ENCODE results near the gene ADTRP. TPM values are rescaled to one million over a fixed set of nuclear protein-coding genes. Genes with fewer than 3 reads are reported as not detected.

ADTRP gene, protein sequence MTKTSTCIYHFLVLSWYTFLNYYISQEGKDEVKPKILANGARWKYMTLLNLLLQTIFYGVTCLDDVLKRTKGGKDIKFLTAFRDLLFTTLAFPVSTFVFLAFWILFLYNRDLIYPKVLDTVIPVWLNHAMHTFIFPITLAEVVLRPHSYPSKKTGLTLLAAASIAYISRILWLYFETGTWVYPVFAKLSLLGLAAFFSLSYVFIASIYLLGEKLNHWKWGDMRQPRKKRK
- polyA plus RNA-seq (ENCODE audit: insufficient read length in 3 of 3): 1 to 10 TPM; 1.7 to 3.1 (median 2.9) TPM
- long read RNA-seq, donor 1: 0 reads
- long read RNA-seq, donor 2, partial matches to known transcripts: 0 of 4 reads
- long read RNA-seq, donor 2, other reads (novel, unspliced or antisense): 0 of 4 reads
- long read RNA-seq, donor 3: 0 reads
- long read RNA-seq, donor 4, partial matches to known transcripts: 0 of 1 reads
- long read RNA-seq, donor 4, other reads (novel, unspliced or antisense): 0 of 1 reads
- long read RNA-seq, donor 5: 0 reads
- long read RNA-seq, donor 6: 0 reads
- long read RNA-seq, donor 7, partial matches to known transcripts: 0 of 2 reads
- long read RNA-seq, donor 7, other reads (novel, unspliced or antisense): 0 of 2 reads
- long read RNA-seq, donor 8: 0 reads
- long read RNA-seq, donor 9: 0 reads
- long read RNA-seq, donor 10, partial matches to known transcripts: 0 of 1 reads
- long read RNA-seq, donor 10, other reads (novel, unspliced or antisense): 0 of 1 reads
- long read RNA-seq, donor 11, partial matches to known transcripts: 0 of 1 reads
- long read RNA-seq, donor 11, other reads (novel, unspliced or antisense): 0 of 1 reads
- long read RNA-seq, donor 12: 0 reads
- long read RNA-seq, donor 13: 0 reads
- long read RNA-seq, donor 14: 0 reads
- long read RNA-seq, donor 15, partial matches to known transcripts: 0 of 3 reads
- long read RNA-seq, donor 15, other reads (novel, unspliced or antisense): 0 of 3 reads
- long read RNA-seq, donor 16: 0 reads

- DNase-seq: no peak
These were observed at the start of gene ADTRP for GRCh38 chr6:11778648-11779328. Gene ADTRP (minus strand): TSS chr6:11778803. CDS start chr6:11778759, 44 bp downstream.

DNA sequence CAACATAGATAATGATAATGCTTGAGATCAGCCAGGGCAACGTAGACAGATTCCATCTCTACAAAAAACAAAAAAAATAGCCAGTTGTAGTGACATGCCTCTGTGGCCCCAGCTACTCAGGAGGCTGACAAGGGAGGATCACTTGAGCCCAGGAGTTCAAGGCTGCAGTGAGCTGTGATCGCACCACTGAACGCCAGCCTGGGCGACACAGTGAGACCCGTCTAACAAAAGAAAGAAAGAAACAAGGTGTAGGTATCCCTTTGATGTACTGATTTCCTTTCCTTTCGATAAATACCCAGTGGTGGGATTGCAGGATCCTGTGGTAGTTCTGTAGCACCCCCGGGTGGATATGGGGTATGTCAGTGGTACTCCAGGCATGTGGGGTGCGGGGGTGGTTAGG is 48.2 kb upstream of the ADTRP start:
- no peak for DNase-seq

DNA sequence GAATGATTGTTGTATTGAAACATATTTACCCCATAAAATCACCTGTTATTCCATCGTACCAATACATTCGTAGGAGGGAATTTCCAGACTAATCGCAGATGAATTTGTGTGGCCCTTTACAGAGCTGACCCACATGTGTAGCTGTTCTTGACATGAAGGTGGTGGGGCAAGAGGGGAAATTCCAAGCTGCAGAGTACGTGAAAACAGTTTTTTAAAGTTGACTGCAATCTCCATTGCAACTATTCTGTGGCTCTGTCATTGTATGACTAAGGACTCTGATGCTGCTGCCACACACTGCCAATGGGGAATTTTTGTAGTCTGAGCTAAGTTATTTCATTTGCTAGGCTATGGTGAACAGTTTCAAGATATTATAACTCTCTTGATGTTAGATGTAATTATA is 46.4 kb upstream of the ADTRP start:
- no peak for DNase-seq

DNA sequence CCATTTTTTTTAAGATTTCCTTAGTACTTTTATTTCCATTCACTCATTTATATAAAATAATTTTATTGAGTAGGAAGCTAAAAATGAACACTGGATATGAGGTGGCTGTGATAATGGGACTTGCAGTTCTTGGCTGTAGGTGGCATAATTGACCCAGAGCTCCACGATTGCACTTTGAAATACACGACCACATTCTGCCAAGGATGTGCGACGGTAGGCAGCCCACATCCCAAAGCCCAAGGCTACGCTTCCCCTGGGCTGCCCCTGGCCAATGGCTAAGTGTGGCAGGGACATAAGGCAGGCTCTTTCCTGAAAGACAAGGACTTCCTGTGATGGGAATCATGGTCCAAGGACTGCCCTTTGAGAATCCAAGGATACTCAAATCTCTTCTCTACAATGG is 43.7 kb upstream of the ADTRP start:
- no peak for DNase-seq

DNA sequence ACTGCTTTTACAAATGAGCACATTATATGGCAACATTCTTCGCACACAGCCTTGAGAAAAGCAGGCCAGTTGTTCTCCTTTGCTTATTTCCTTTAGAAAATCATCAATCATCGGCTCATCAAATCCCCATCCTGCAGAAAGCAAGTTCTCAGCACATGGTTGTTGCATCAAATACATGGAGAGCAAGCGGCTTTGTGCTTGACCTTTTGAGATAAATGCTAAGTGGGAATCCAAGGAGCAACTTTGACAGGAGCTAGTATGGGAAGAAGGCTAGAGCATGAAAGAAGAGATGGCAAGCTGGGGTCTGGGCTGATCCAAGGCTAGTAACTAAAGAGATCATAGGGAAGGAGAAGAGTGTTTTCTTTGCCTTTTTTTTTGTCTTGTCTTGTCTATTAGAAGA is 43.2 kb upstream of the ADTRP start:
- DNase-seq: no peak

DNA sequence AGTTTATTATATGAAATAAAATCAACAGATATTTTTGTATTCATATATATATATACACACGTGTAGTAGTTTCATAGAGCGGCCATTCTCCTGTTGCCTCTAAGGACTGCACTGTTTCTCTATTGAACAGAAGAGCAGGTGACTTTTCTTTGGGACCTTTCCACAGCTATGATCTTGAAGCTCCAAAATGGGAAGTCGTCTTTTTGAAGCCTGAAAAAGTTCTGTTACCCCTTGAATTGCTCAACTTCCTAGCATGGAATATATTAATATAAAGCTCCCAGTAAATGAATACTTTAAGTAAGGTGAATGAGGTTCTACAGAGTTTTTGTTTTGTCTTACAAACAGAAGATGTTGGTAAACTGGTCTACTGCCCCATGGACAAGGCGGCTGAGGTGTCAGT is 42.2 kb upstream of the ADTRP start:
- DNase-seq: no peak

GRCh38 chr6:11819486-11819885 is 40.9 kb upstream of the ADTRP start:
- DNase-seq: no peak

DNA sequence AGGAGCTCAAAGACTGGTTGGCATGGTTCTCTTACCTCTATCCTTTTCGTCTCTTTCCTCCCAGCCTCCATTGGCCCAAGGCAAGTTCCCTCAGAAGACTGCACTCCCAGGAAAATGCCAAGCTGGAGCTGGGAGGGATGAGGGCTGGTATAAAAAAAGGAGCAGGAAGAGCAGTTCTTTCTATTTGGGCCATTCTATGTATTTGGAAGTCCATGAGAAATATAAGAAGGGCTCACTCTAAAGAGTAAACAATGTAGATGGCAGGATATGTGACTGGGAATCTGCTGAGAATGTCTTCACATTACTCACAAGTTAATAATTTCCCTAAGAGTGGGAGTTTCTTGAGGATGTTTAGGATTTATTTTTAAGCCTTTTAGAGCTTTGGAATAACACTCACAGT is 36.6 kb upstream of the ADTRP start:
- no peak for DNase-seq

DNA sequence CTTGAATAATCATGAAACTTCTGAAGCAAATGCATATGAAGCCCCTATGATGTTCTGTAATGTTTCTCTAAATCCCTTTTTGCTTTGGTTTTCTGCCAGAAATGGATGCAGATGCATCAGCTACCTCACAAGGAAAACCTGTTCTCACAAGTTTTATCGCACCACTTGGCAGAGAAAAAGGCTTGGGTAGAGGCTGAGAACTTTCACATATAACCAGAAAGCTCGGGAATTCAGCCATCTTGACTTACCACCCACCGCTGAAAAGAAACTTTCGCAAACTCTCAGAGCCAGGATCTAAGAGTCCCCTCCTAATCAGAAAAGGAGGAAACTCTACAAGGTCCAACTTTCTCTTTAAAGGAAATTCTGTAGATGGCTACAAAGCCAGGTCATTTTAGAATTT is 36.2 kb upstream of the ADTRP start:
- no peak for DNase-seq

- DNase-seq: no peak
These were observed 35.5 kb upstream of the ADTRP start for GRCh38 chr6:11814106-11814505.

DNA sequence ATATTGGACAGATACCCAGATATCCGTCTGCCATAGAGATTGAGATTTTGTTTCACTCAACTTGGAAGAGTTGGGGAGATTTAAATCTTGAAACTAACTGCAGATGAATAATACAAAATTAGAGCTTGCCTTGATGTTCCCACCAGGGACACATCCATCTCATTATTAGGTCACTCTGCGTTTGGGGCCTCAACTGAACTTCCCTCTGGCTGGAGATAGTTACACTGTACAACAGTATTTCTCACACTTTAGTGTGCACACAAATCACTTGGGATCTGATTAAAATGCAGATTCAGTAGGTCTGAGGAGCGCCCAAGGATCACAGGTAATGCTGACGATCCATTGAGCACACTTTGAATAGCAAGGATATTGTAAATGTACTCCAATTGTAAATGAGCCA is 35.0 kb upstream of the ADTRP start:
- no peak for DNase-seq

DNA sequence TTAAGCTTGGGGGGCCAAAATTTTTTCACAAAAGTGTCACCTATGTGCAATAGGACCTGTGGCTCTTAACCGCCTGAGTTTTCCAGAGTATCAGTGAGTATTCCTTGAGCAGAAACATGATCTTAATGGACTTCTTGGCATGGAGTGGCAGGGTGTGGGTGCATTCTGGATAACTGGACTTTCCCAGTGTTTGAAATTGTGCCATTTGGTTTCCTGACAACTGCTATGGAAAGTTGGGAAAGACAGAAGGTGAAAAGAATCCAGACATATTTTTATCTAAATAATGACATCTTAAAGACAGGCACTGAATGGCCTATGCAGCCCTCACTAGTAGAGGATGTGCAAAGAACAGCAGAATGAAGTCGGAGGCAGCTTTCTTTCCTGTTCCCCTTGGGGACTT is 34.3 kb upstream of the ADTRP start:
- no peak for DNase-seq

GRCh38 chr6:11812439-11812838 is 33.8 kb upstream of the ADTRP start:
- no peak for DNase-seq

- no peak for DNase-seq
These were observed 33.2 kb upstream of the ADTRP start for GRCh38 chr6:11811644-11812264.

DNA sequence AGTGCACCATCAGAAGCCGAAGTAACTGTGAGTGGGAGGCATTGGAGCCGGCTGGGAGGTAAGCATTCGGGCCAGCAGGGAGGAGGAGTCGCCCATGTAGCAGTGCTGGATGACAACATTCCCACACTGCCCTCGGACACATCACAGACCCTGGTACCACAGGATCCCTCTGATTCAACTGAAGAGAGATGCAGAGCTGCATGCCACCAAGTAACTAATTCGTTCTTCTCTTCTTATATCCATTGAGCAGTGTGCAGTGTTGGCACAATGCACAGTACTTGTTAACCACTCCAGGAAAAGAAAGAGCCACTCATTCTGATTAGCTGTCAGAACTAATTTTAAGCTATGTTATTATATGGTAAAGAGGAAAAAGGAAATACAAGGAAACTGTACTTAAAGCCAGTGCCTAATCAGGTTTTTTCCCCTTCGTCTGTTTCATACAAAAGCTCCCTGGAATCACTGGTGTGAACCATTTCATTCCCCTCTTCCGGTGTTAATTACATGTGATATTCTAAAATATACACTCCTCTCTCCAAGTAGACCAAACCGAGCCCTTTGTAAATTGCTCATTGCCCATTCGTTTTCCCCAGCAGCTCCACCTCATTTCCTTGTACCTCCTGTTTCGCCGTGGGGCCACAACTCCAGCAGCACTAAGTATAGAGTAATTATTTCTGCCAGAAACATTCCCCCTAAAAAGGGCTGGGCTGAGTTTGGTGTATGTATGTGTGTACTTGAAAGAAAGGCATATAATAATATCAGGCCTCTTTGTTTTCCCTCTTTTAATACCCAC is 32.4 kb upstream of the ADTRP start:
- DNase-seq: no peak

DNA sequence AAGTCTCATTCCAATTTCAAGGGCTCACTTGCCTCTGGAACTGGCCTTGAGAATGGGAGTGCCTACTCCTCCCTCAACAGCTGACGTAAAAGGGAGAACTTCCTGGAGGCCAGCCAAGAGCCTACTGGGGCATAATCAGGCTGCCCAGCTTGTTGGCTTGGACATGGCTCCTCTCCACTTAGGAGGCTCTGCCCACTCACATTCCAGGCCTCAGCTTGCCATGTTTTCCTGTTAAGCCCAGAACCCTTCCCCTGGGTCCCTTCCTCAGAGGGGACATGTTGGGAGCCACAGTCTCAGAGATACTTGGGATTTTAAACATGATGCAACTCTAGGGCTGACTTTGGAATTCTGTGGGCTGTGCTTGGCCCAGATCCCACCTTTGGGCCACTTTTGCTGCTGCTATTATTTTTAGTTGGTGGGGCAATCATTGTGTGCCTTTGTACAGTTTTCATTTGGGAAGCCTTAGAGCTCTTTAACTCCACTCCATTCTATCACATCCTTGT is 31.5 kb upstream of the ADTRP start:
- no peak for DNase-seq

DNA sequence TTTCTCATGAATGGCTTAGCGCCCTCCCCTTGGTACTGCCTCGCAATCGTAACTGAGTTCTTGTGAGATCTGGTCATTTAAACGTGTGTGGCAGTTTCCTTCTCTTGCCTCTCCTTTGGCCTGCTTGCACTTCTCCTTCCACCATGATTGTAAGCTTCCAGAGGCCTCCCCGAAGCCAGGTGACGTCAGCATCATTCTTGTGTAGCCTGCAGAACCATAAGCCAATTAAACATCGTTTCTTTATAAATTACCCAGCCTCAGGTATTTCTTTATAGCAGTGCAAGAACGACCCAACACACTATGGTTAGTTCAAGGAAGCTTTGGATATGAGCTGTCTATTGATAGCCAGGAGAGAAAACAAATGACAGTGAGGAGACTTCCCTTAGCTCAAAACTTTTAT is 29.5 kb upstream of the ADTRP start:
- no peak for DNase-seq

DNA sequence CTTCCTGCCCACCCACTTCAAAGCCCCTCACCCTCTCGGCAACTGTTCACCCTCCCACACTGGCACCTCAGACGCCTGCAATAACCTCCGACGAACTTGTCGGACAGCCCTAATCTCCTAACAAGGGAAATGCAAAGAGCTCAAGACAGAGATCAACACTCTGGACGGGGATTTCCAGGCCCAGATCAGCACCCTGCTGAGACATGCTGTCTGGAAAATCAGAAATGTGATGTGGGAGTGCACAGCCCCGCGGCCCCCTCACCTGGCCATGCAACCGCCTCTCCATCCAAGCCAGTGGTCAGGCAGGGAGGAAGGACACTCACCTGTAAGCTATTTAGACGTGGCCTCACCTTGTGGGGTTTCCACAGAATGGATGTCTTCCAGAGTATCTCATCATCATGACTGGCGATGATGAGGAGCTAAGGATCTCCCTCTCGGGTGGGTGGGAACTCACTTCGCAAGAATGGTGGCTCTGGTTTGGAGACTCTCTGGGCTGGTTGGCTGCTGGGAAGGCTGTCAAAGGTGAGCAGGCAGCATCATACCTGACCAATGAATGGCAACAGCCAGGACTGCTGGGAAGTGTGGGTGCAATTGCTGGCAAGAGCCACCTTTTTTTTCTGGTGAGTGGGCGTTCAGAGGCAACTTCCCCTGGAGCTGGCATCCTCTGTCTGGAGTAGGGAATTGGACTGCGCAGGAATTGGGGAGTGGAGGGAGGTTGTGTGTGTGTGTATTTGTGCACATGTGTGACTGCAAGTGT is 28.1 kb upstream of the ADTRP start:
- DNase-seq: no peak

GRCh38 chr6:11805259-11806053 is 26.9 kb upstream of the ADTRP start:
- no peak for DNase-seq
